Measurements from ENCODE around the gene DCHS2.

DCHS2 gene

DNA sequence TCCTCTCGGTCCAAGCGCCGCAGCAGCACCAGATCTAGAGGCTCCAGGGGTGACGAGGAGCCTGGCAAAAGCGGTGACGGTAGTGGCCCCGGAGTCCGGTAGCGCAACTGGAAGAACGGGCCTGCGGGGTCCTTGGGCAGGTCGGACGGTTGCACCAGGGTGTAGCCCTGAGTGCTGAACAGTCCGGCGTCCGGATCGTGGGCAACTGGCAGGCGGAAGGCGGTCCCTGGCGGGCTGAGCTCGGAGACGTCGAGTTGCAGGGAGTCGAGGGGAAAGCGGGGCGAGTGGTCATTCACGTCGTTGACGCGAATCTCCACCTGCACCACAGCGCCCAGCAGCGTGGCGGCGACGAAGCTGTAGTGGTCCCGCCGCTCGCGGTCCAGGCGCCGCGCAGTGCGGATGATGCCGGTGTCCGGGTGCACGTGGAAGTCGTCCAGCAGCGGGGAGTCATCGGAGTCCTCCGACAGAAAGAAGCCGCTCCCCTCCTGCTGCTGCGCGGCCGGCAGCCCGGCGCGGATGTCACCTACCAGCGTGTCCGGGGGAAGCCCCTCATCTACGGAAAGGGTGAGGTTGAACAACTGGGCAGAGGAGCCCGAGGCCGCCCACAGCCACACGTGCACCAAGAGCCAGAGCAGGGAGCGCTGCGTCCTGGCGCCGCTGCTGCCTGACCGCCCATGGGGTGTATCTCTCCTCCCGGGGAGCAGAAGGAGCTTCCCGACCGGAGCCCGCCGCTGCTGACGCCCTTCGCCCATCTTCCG lies 837 bp downstream of the DCHS2 start:
- DNase-seq (ENCODE audit: low spot score) (peak; percentile 54), ATAC-seq (ENCODE audit: low read depth) (peak; percentile 64)
- Histone ChIP-seq H3K27ac (ENCODE audit: poor library complexity, severe bottlenecking) (no peak overlapping the region), H3K36me3 (ENCODE audit: low read depth) (no peaks in the 10 kb centered on the region), H3K4me3 (ENCODE audit: severe bottlenecking) (peak overlapping the region; percentile 10), H3K4me1 (ENCODE audit: insufficient read depth, poor library complexity, severe bottlenecking) (no peaks in the 10 kb centered on the region), H3K27me3 (ENCODE audit: insufficient read depth, poor library complexity, severe bottlenecking) (peaks cover 32% of the 10 kb centered on the region), H3K9me3 (ENCODE audit: severe bottlenecking) (peaks cover 4% of the 10 kb centered on the region)
- TF ChIP-seq, protein P1, sequence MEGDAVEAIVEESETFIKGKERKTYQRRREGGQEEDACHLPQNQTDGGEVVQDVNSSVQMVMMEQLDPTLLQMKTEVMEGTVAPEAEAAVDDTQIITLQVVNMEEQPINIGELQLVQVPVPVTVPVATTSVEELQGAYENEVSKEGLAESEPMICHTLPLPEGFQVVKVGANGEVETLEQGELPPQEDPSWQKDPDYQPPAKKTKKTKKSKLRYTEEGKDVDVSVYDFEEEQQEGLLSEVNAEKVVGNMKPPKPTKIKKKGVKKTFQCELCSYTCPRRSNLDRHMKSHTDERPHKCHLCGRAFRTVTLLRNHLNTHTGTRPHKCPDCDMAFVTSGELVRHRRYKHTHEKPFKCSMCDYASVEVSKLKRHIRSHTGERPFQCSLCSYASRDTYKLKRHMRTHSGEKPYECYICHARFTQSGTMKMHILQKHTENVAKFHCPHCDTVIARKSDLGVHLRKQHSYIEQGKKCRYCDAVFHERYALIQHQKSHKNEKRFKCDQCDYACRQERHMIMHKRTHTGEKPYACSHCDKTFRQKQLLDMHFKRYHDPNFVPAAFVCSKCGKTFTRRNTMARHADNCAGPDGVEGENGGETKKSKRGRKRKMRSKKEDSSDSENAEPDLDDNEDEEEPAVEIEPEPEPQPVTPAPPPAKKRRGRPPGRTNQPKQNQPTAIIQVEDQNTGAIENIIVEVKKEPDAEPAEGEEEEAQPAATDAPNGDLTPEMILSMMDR (IDR thresholded peaks at IDR 0.05; ENCODE audit: poor library complexity, severe bottlenecking): no peak

DNA sequence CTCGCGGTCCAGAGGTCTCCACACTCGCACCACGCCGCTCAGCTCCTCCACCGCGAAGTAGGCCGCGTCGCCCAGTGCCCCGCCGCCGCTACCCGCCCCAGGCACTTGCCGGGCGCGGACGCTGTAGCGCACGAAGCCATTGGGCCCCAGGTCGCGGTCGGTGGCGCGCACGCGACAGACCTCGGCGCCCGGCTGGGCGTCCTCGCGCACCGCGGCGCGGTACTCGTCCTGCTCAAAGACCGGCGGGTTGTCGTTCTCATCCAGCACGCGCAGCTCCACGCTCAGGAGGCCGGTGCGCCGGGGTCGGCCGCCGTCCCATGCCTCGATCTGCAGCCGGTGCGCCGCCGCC lies 1.4 kb downstream of the DCHS2 start:
- no peak overlapping the region for H3K27ac ChIP-seq (ENCODE audit: poor library complexity, severe bottlenecking)
- no peaks in the 10 kb centered on the region for H3K36me3 ChIP-seq (ENCODE audit: low read depth)
- DNase-seq (ENCODE audit: low spot score): no peak
- ATAC-seq (ENCODE audit: low read depth): no peak; the same call in 2 of the 3 replicates
- TF ChIP-seq, protein P1 (IDR thresholded peaks at IDR 0.05; ENCODE audit: poor library complexity, severe bottlenecking): no peak
- no peak overlapping the region for H3K4me3 ChIP-seq (ENCODE audit: severe bottlenecking)
- H3K9me3 ChIP-seq (ENCODE audit: severe bottlenecking): peaks cover 4% of the 10 kb centered on the region
- peaks cover 32% of the 10 kb centered on the region for H3K27me3 ChIP-seq (ENCODE audit: insufficient read depth, poor library complexity, severe bottlenecking)
- H3K4me1 ChIP-seq (ENCODE audit: insufficient read depth, poor library complexity, severe bottlenecking): no peaks in the 10 kb centered on the region

DNA sequence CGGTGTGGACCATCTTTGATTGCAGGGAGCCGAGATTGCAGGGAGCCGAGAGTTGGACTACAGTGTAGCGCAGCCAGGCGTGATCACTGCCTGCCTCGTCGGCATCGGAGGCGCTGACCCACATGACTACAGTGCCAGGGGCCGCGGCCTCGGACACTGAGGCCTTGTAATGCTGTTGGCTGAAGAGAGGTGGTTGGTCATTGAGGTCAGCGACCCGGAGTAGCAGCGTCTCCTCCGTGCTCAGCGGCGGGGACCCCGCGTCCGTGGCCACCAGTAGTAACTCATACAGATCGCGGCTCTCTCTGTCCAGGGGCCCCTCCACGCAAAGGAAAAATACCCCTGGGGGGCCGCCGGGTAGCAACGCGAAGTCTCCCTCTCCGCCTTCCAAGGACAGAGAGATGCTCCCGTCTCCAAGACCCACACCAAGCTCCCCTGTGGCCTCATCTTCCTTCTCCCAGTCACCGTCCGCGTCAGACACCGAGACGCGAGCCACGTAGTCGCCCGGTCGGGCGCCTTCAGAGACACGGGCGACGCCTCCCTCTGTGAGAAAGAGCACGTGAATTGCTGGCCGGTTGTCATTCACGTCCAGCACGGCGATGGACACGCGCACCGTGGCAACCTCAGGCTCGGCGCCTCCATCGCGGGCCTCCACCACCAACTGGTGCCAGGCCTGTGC lies 1.9 kb downstream of the DCHS2 start:
- no peak overlapping the region for H3K27ac ChIP-seq (ENCODE audit: poor library complexity, severe bottlenecking)
- TF ChIP-seq, protein P1 (IDR thresholded peaks at IDR 0.05; ENCODE audit: poor library complexity, severe bottlenecking): no peak
- DNase-seq (ENCODE audit: low spot score): peak; percentile 51

DNA sequence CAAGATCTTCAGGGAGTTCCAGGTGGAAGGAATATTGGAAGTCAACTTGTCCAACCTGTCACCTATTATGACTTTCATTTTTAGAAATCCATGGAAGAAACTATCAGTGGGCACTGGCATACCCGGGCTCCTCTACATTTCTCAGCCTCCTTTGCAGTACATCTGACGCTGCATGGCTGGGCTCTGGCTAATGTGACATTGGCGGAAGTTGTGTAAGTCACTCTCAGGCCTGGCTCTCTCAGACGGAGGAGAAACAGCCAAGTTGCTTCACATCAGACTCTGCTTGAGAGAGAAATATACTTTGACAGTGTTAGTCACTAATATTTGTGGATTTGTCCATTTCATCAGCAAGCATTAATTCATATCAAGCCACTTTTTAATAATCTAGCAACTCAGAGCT lies 4.5 kb downstream of the DCHS2 start:
- Histone ChIP-seq H3K4me3 (ENCODE audit: severe bottlenecking) (no peak overlapping the region), H3K36me3 (ENCODE audit: low read depth) (no peaks in the 10 kb centered on the region), H3K27me3 (ENCODE audit: insufficient read depth, poor library complexity, severe bottlenecking) (peaks cover 22% of the 10 kb centered on the region), H3K4me1 (ENCODE audit: insufficient read depth, poor library complexity, severe bottlenecking) (no peaks in the 10 kb centered on the region), H3K9me3 (ENCODE audit: severe bottlenecking) (no peaks in the 10 kb centered on the region), H3K27ac (ENCODE audit: poor library complexity, severe bottlenecking) (no peak overlapping the region)
- TF ChIP-seq, protein P1 (IDR thresholded peaks at IDR 0.05; ENCODE audit: poor library complexity, severe bottlenecking): no peak
- DNase-seq (ENCODE audit: low spot score) (no peak), ATAC-seq (ENCODE audit: low read depth) (no peak)

More for the DNA sequence above, 1.9 kb downstream of the DCHS2 start:
- H3K9me3 ChIP-seq (ENCODE audit: severe bottlenecking): peaks cover 4% of the 10 kb centered on the region
- peaks cover 32% of the 10 kb centered on the region for H3K27me3 ChIP-seq (ENCODE audit: insufficient read depth, poor library complexity, severe bottlenecking)
- no peak overlapping the region for H3K4me3 ChIP-seq (ENCODE audit: severe bottlenecking)
- no peaks in the 10 kb centered on the region for H3K36me3 ChIP-seq (ENCODE audit: low read depth)
- H3K4me1 ChIP-seq (ENCODE audit: insufficient read depth, poor library complexity, severe bottlenecking): no peaks in the 10 kb centered on the region
- no peak for ATAC-seq (ENCODE audit: low read depth)

Measured in RWPE2 (cell line).